ENCODE results near the gene ANTXRL. TPM values are rescaled to one million over a fixed set of nuclear protein-coding genes. Genes with fewer than 3 reads are reported as not detected.
"Not testable (repeated sequence)": the region's sequence is repeated elsewhere in the genome, so short reads cannot be mapped to it uniquely, and the experiment has no call there.

The ANTXRL gene
- total and polyA plus RNA-seq, 10 of the 15 experiments (the other 5 are each of a cell fraction or from before 2014, with no cell fraction given) = not detected

DNA sequence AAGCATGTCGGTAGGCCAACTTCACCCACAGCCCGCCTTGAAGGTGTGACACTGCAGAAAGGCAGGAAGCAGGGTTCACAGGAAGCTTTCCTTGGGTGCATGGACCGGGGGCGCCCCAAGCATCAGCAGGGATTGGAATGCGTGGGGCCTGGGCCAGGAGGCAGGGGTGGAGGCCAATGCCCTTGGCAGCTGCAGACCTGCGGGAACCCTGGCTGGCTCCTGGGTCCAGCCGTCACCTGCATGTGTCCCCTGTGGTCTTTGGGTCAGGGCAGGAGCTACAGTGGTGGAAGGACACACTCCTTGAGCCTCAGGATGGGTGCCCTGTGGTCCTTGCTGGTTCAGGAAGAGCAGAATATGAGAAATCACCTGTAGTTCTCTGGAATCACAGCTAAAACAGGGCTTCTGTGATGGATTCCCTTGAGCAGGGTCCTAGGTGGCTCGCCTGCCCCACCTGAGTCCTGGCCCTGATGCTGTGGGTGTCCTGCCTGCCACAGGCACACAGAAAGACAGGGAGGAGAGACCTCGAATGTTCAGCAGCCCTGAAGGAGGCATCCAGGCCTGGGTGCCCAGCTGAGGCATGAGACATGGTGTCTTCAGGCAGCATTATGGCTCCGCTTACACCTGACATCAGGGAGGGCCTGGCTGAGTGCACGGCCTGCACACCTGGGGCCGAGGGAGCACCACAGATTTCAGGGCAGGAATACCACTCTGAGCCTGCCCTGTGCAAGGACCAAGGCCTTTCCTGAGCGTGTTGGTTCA is 15.1 kb downstream of the ANTXRL start:
- Histone ChIP-seq H3K4me2 (ENCODE audit: control insufficient read depth, insufficient read depth) (no peak overlapping the region), H3K9me3 (replicated peaks; ENCODE audit: control insufficient read depth, insufficient read depth, low read length) (no peaks in the 10 kb centered on the region), H3K4me1 (ENCODE audit: control insufficient read depth, insufficient read depth, low read length) (peaks cover 7% of the 10 kb centered on the region), H3K79me2 (ENCODE audit: control insufficient read depth, insufficient read depth, low read length) (no peaks in the 10 kb centered on the region), H3K27ac (ENCODE audit: control insufficient read depth, insufficient read depth) (no peak overlapping the region), H3K4me3 (no peak overlapping the region), H4K20me1 (ENCODE audit: control insufficient read depth, insufficient read depth) (no peaks in the 10 kb centered on the region), H2AFZ (ENCODE audit: control insufficient read depth, low read depth, low read length) (no peak overlapping the region), H3K36me3 (ENCODE audit: control insufficient read depth in 2 of 2, insufficient read depth in 2 of 2, low read length in 1 of 2) (no peaks in the 10 kb centered on the region), H3K27me3 (replicated peaks in 1 of 2; ENCODE audit: control insufficient read depth in 2 of 2, insufficient read depth in 2 of 2, low read length in 1 of 2) (no peaks in the 10 kb centered on the region; a peak in 1 of 4 replicates), H3K9ac (ENCODE audit: control insufficient read depth, insufficient read depth, low read length) (no peak overlapping the region)
- BruUV-seq (replicated peaks) = no TSS peak
- no peak for DNase-seq (ENCODE audit: low read depth, low spot score)
- intact Hi-C loops (cut with micrococcal nuclease; ENCODE audit: unreplicated experiment) (no loop called here), in situ Hi-C loops (cut with MboI) (no loop called here)
- ChIA-PET POLR2A (no interaction called here), RAD21 (ENCODE audit: unreplicated experiment) (no interaction called here), CTCF (no interaction called here), SMC1A (ENCODE audit: uncharacterized antibody, unreplicated experiment) (no interaction called here)
- TF ChIP-seq YBX1 (IDR thresholded peaks at IDR 0.05) (no peak), BACH1 (IDR thresholded peaks at IDR 0.05; ENCODE audit: borderline replicate concordance) (no peak), RBBP5 (conservative IDR thresholded peaks at IDR 0.05) (no peak), FOXM1 (IDR thresholded peaks at IDR 0.05; ENCODE audit: low read depth, low read length) (no peak), SREBF1 (IDR thresholded peaks at IDR 0.05; ENCODE audit: low read length) (no peak), SMAD1 (IDR thresholded peaks at IDR 0.05; ENCODE audit: low read depth, partially characterized antibody) (no peak), WRNIP1 (IDR thresholded peaks at IDR 0.05; ENCODE audit: borderline replicate concordance, low read depth, low read length) (no peak), CREM (IDR thresholded peaks at IDR 0.05; ENCODE audit: low read depth) (no peak), JUND (IDR thresholded peaks at IDR 0.05; ENCODE audit: low read depth, low read length) (no peak), ZNF207 (IDR thresholded peaks at IDR 0.05; ENCODE audit: borderline replicate concordance) (no peak), YY1 (IDR thresholded peaks at IDR 0.05; ENCODE audit: low read depth, low read length) (no peak), RB1 (IDR thresholded peaks at IDR 0.05; ENCODE audit: borderline replicate concordance) (no peak), GABPA (IDR thresholded peaks at IDR 0.05; ENCODE audit: low read depth) (no peak)
- TF ChIP-seq, protein P1, sequence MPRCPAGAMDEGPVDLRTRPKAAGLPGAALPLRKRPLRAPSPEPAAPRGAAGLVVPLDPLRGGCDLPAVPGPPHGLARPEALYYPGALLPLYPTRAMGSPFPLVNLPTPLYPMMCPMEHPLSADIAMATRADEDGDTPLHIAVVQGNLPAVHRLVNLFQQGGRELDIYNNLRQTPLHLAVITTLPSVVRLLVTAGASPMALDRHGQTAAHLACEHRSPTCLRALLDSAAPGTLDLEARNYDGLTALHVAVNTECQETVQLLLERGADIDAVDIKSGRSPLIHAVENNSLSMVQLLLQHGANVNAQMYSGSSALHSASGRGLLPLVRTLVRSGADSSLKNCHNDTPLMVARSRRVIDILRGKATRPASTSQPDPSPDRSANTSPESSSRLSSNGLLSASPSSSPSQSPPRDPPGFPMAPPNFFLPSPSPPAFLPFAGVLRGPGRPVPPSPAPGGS (IDR thresholded peaks at IDR 0.05; ENCODE audit: borderline replicate concordance, insufficient read depth, low read depth, low read length, poor library complexity, severe bottlenecking) = no peak
- TF ChIP-seq, protein P2, sequence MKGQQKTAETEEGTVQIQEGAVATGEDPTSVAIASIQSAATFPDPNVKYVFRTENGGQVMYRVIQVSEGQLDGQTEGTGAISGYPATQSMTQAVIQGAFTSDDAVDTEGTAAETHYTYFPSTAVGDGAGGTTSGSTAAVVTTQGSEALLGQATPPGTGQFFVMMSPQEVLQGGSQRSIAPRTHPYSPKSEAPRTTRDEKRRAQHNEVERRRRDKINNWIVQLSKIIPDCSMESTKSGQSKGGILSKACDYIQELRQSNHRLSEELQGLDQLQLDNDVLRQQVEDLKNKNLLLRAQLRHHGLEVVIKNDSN (IDR thresholded peaks at IDR 0.05; ENCODE audit: borderline replicate concordance, extremely low read length, insufficient read depth, low read depth, low read length) = no peak
- WGBS (ENCODE audit: insufficient coverage, insufficient replicate concordance, low lambda C conversion rate, missing lambda C conversion rate) = 33% methylated on average over 13 of the region's 13 CpGs
- FAIRE-seq = no peak
- ATAC-seq = no peak

DNA sequence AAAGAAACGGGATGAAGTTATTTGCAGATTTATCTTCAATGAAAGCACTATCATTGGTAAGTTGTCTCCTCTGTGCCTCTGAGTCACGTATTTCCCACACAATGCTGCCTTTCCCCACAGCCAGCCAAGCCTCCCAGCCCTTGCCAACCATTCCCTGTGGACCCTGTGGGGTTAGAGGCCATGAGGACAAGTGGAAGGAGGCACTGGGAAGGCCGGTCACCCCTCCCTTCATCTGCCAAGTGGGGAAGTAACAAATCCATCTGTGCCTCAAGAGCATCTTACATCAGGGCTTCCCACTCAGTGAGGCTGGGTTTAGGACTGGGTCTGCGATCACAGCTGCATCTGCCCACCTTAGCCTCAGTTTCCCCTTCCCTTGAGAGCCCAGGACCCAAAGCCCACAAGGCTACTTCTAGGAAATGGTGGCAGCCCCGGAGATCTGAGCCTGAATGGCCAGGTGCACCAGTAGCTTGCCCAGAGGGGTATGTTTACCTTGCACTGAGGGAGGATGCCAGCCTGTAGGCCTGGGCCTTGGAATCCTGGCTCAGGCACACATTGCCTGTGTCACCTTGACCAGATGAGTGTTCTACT is 16.1 kb downstream of the ANTXRL start:
- DNase-seq (ENCODE audit: low read depth, low spot score); ATAC-seq; POLR2A ChIA-PET; H3K4me2 ChIP-seq (ENCODE audit: control insufficient read depth, insufficient read depth); RAD21 ChIA-PET (ENCODE audit: unreplicated experiment); H3K9me3 ChIP-seq (replicated peaks; ENCODE audit: control insufficient read depth, insufficient read depth, low read length); BruUV-seq (replicated peaks); H3K4me1 ChIP-seq (ENCODE audit: control insufficient read depth, insufficient read depth, low read length); H3K27me3 ChIP-seq (replicated peaks in 1 of 2; ENCODE audit: control insufficient read depth in 2 of 2, insufficient read depth in 2 of 2, low read length in 1 of 2); H4K20me1 ChIP-seq (ENCODE audit: control insufficient read depth, insufficient read depth); in situ Hi-C loops (cut with MboI); H3K9ac ChIP-seq (ENCODE audit: control insufficient read depth, insufficient read depth, low read length); H3K27ac ChIP-seq (ENCODE audit: control insufficient read depth, insufficient read depth); H2AFZ ChIP-seq (ENCODE audit: control insufficient read depth, low read depth, low read length); H3K36me3 ChIP-seq (ENCODE audit: control insufficient read depth in 2 of 2, insufficient read depth in 2 of 2, low read length in 1 of 2); FAIRE-seq; intact Hi-C loops (cut with micrococcal nuclease; ENCODE audit: unreplicated experiment); H3K79me2 ChIP-seq (ENCODE audit: control insufficient read depth, insufficient read depth, low read length); H3K4me3 ChIP-seq; SMC1A ChIA-PET (ENCODE audit: uncharacterized antibody, unreplicated experiment); CTCF ChIA-PET: not testable (repeated sequence)
- 7% methylated on average over 5 of the region's 5 CpGs for WGBS (ENCODE audit: insufficient coverage, insufficient replicate concordance, low lambda C conversion rate, missing lambda C conversion rate)
